ENCODE results near the gene STK33. TPM values are rescaled to one million over a fixed set of nuclear protein-coding genes. Genes with fewer than 3 reads are reported as not detected.
A peak's percentile ranks its signal among the peaks of the same experiment; 100 is the strongest.

Gene STK33
- total RNA-seq, 1 experiment from 2014 or later, result 3.9 TPM

- DNase-seq (ENCODE audit: low read depth, low spot score), result no peak
- BruUV-seq (replicated peaks), result no TSS peak
Measured at GRCh38 chr11:8617063-8617462, 23.0 kb upstream of the STK33 start.

GRCh38 chr11:8615291-8616032, 21.4 kb upstream of the STK33 start:
- ChIA-PET CTCF (no interaction called here), POLR2A (no interaction called here)
- DNase-seq (ENCODE audit: low read depth, low spot score), result no peak
- Histone ChIP-seq H3K9me3 (ENCODE audit: control insufficient read depth, insufficient read depth, low read depth, low read length) (no peaks in the 10 kb centered on the region), H3K36me3 (ENCODE audit: control insufficient read depth, insufficient read depth, low read length) (peaks cover 16% of the 10 kb centered on the region), H3K27me3 (ENCODE audit: control insufficient read depth, insufficient read depth, low read length) (no peaks in the 10 kb centered on the region), H3K4me1 (ENCODE audit: control insufficient read depth, insufficient read depth, low read length) (no peaks in the 10 kb centered on the region), H3K4me3 (ENCODE audit: low read depth in 2 of 2, low read length in 2 of 2) (no peak overlapping the region), H3K27ac (ENCODE audit: low read length) (no peak overlapping the region)
- in situ Hi-C loops (cut with HindIII; ENCODE audit: low pct_unique_long_range_greater_than_20kb, low sequenced_read_pairs) (no loop called here), intact Hi-C loops (cut with micrococcal nuclease; ENCODE audit: unreplicated experiment) (no loop called here)
- TSS peak; percentile 29 for BruUV-seq (replicated peaks)
- no peak for ATAC-seq
- TF ChIP-seq SIN3A (IDR thresholded peaks at IDR 0.05; ENCODE audit: borderline replicate concordance, insufficient read depth, low read depth, low read length), result no peak

More at GRCh38 chr11:8617063-8617462, 23.0 kb upstream of the STK33 start:
- intact Hi-C loops (cut with micrococcal nuclease; ENCODE audit: unreplicated experiment) (no loop called here), in situ Hi-C loops (cut with HindIII; ENCODE audit: low pct_unique_long_range_greater_than_20kb, low sequenced_read_pairs) (no loop called here)
- Histone ChIP-seq H3K27me3 (ENCODE audit: control insufficient read depth, insufficient read depth, low read length) (no peaks in the 10 kb centered on the region), H3K4me3 (ENCODE audit: low read depth in 2 of 2, low read length in 2 of 2) (no peak overlapping the region), H3K36me3 (ENCODE audit: control insufficient read depth, insufficient read depth, low read length) (peaks cover 21% of the 10 kb centered on the region), H3K27ac (ENCODE audit: low read length) (no peak overlapping the region), H3K4me1 (ENCODE audit: control insufficient read depth, insufficient read depth, low read length) (no peaks in the 10 kb centered on the region), H3K9me3 (ENCODE audit: control insufficient read depth, insufficient read depth, low read depth, low read length) (no peaks in the 10 kb centered on the region)
- no peak for TF ChIP-seq SIN3A (IDR thresholded peaks at IDR 0.05; ENCODE audit: borderline replicate concordance, insufficient read depth, low read depth, low read length)
- TF ChIP-seq TCF7L2 (IDR thresholded peaks at IDR 0.05; ENCODE audit: low read depth, low read length), result no peak
- TF ChIP-seq CTCF (IDR thresholded peaks at IDR 0.05), result no peak
- no peak for TF ChIP-seq REST (IDR thresholded peaks at IDR 0.05; ENCODE audit: insufficient read depth in 1 of 2, low read depth in 2 of 2, low read length in 1 of 2)
- TF ChIP-seq POLR2AphosphoS5 (IDR thresholded peaks at IDR 0.05; ENCODE audit: low read depth, low read length), result no peak
- ATAC-seq, result no peak
- ChIA-PET POLR2A (no interaction called here), CTCF (no interaction called here)

GRCh38 chr11:8614497-8614896, 20.5 kb upstream of the STK33 start:
- no peak overlapping the region for H3K4me3 ChIP-seq (ENCODE audit: low read depth in 2 of 2, low read length in 2 of 2)
- TF ChIP-seq REST (IDR thresholded peaks at IDR 0.05; ENCODE audit: insufficient read depth in 1 of 2, low read depth in 2 of 2, low read length in 1 of 2) (no peak), POLR2AphosphoS5 (IDR thresholded peaks at IDR 0.05; ENCODE audit: low read depth, low read length) (no peak), TCF7L2 (IDR thresholded peaks at IDR 0.05; ENCODE audit: low read depth, low read length) (no peak), SIN3A (IDR thresholded peaks at IDR 0.05; ENCODE audit: borderline replicate concordance, insufficient read depth, low read depth, low read length) (no peak), CTCF (IDR thresholded peaks at IDR 0.05) (no peak)
- no peak for ATAC-seq
- intact Hi-C loops (cut with micrococcal nuclease; ENCODE audit: unreplicated experiment) (no loop called here), in situ Hi-C loops (cut with HindIII; ENCODE audit: low pct_unique_long_range_greater_than_20kb, low sequenced_read_pairs) (no loop called here)
- peaks cover 12% of the 10 kb centered on the region for H3K36me3 ChIP-seq (ENCODE audit: control insufficient read depth, insufficient read depth, low read length)
- no peak overlapping the region for H3K27ac ChIP-seq (ENCODE audit: low read length)
- no peaks in the 10 kb centered on the region for H3K9me3 ChIP-seq (ENCODE audit: control insufficient read depth, insufficient read depth, low read depth, low read length)
- no peak for DNase-seq (ENCODE audit: low read depth, low spot score)
- H3K27me3 ChIP-seq (ENCODE audit: control insufficient read depth, insufficient read depth, low read length), result no peaks in the 10 kb centered on the region
- BruUV-seq (replicated peaks), result no TSS peak
- ChIA-PET POLR2A (no interaction called here), CTCF (no interaction called here)
- no peaks in the 10 kb centered on the region for H3K4me1 ChIP-seq (ENCODE audit: control insufficient read depth, insufficient read depth, low read length)

All from Panc1 (cell line).